H9 (cell line): ENCODE results near the gene OTUD6A. TPM values are rescaled to one million over a fixed set of nuclear protein-coding genes. Genes with fewer than 3 reads are reported as not detected.

Experiments used
- DNase-seq: peaks from one replicate; pipeline ENCODE4 v3.0.0-alpha.2; 2017
- H2AFZ ChIP-seq: one replicate; pipeline ENCODE4 v1.6.1; 2013; ENCODE audit warnings: mild to moderate bottlenecking, low read length, control low read depth, moderate library complexity
- H2AK5ac ChIP-seq: 2 replicates; pipeline ENCODE4 v1.6.1; 2013; ENCODE audit warnings: low read length, control low read depth, mixed read lengths; ENCODE audit not compliant: insufficient read length
- H2BK120ac ChIP-seq: one replicate; pipeline ENCODE4 v1.6.1; 2013; ENCODE audit warnings: low read depth, mild to moderate bottlenecking, low read length, control low read depth, inconsistent platforms; ENCODE audit not compliant: poor library complexity, severe bottlenecking
- H2BK12ac ChIP-seq: 2 replicates; pipeline ENCODE4 v1.6.1; 2013; ENCODE audit warnings: low read length, control low read depth, mixed read lengths, low read depth; ENCODE audit not compliant: insufficient read length
- H2BK15ac ChIP-seq: 2 replicates; pipeline ENCODE4 v1.6.1; 2013; ENCODE audit warnings: low read depth, low read length, control low read depth
- H2BK20ac ChIP-seq: one replicate; pipeline ENCODE4 v1.6.1; 2013; ENCODE audit warnings: low read depth, mild to moderate bottlenecking, low read length, control low read depth, inconsistent platforms; ENCODE audit not compliant: poor library complexity, severe bottlenecking
- H2BK5ac ChIP-seq: 2 replicates; pipeline ENCODE4 v1.6.1; 2013; ENCODE audit warnings: low read length, control low read depth, mixed read lengths; ENCODE audit not compliant: insufficient read length
- H3K14ac ChIP-seq: 2 replicates; pipeline ENCODE4 v1.6.1; 2013; ENCODE audit warnings: low read length, control low read depth; ENCODE audit not compliant: insufficient read depth
- H3K18ac ChIP-seq: 2 replicates; pipeline ENCODE4 v1.6.1; 2013; ENCODE audit warnings: low read depth, mild to moderate bottlenecking, mixed read lengths, low read length, control low read depth; ENCODE audit not compliant: insufficient read length
- H3K23ac ChIP-seq: 2 replicates; pipeline ENCODE4 v1.6.1; 2013; ENCODE audit warnings: low read length, control low read depth, mixed read lengths, low read depth; ENCODE audit not compliant: insufficient read length
- H3K23me2 ChIP-seq: 2 replicates; pipeline ENCODE4 v1.6.1; 2013; ENCODE audit warnings: low read depth, mild to moderate bottlenecking, mixed read lengths, low read length, control low read depth; ENCODE audit not compliant: insufficient read length, poor library complexity, severe bottlenecking
- H3K27ac ChIP-seq: 2 replicates; pipeline ENCODE4 v1.5.1; 2013; ENCODE audit warnings: low read length, control low read depth, mixed read lengths, low read depth; ENCODE audit not compliant: insufficient read length
- H3K27me3 ChIP-seq: 2 replicates; pipeline ENCODE4 v1.6.1; 2013; ENCODE audit warnings: low read length, control low read depth, inconsistent platforms; ENCODE audit not compliant: insufficient read depth
- H3K4ac ChIP-seq: 2 replicates; pipeline ENCODE4 v1.6.1; 2013; ENCODE audit warnings: low read depth, mild to moderate bottlenecking, control low read depth, inconsistent platforms, low read length, moderate library complexity
- H3K4me1 ChIP-seq: 2 replicates; pipeline ENCODE4 v1.6.1; 2013; ENCODE audit warnings: low read length, control low read depth, inconsistent platforms; ENCODE audit not compliant: insufficient read depth
- H3K4me2 ChIP-seq: 2 replicates; pipeline ENCODE4 v1.6.1; 2013; ENCODE audit warnings: low read length, control low read depth, mixed read lengths; ENCODE audit not compliant: insufficient read length, insufficient read depth
- H3K56ac ChIP-seq: 2 replicates; pipeline ENCODE4 v1.6.1; 2013; ENCODE audit warnings: low read depth, mild to moderate bottlenecking, mixed read lengths, low read length, control low read depth; ENCODE audit not compliant: insufficient read length
- H3K79me1 ChIP-seq: 2 replicates; pipeline ENCODE4 v1.6.1; 2013; ENCODE audit warnings: low read depth, mild to moderate bottlenecking, moderate library complexity, low read length, control low read depth, inconsistent platforms; ENCODE audit not compliant: insufficient read depth, poor library complexity, severe bottlenecking
- H3K79me2 ChIP-seq: 2 replicates; pipeline ENCODE4 v1.6.1; 2013; ENCODE audit warnings: low read length, control low read depth, inconsistent platforms; ENCODE audit not compliant: insufficient read depth
- H3K9ac ChIP-seq: 2 replicates; pipeline ENCODE4 v1.6.1; 2013; ENCODE audit warnings: low read length, control low read depth, mixed read lengths; ENCODE audit not compliant: insufficient read length; ENCODE audit errors: extremely low read depth
- H3K9me3 ChIP-seq: one replicate; pipeline ENCODE4 v1.6.1; 2013; ENCODE audit warnings: low read depth, low read length, inconsistent platforms; ENCODE audit not compliant: control insufficient read depth
- H3T11ph ChIP-seq: one replicate; pipeline ENCODE4 v1.6.1; 2013; ENCODE audit warnings: mild to moderate bottlenecking, low read length, control low read depth, inconsistent platforms
- H4K20me1 ChIP-seq: one replicate; pipeline ENCODE4 v1.6.1; 2013; ENCODE audit not compliant: control insufficient read depth, insufficient read length, insufficient read depth
- H4K5ac ChIP-seq: 2 replicates; pipeline ENCODE4 v1.6.1; 2013; ENCODE audit warnings: low read depth, mild to moderate bottlenecking, mixed read lengths, low read length, control low read depth; ENCODE audit not compliant: insufficient read length
- H4K8ac ChIP-seq: replicated peaks from 2 replicates; pipeline ENCODE4 v1.6.1; 2013; ENCODE audit warnings: low read length, control low read depth, mixed read lengths, low read depth; ENCODE audit not compliant: insufficient read length
- H4K91ac ChIP-seq: 2 replicates; pipeline ENCODE4 v1.6.1; 2013; ENCODE audit warnings: low read depth, mild to moderate bottlenecking, moderate library complexity, mixed read lengths, low read length, control low read depth; ENCODE audit not compliant: insufficient read length
- H3K27ac Mint-ChIP-seq, 3 experiments: 2 replicates in 2 of 3; 3 replicates in 1 of 3; pipeline ENCODE4 v1.8.0; 2020 to 2021; ENCODE audit warnings: mixed read lengths in 3 of 3, mild to moderate bottlenecking in 1 of 3, moderate library complexity in 1 of 3
- H3K27me3 Mint-ChIP-seq: 2 replicates; pipeline ENCODE4 v1.8.0; 2021; ENCODE audit warnings: low read depth, mild to moderate bottlenecking, moderate library complexity, mixed read lengths
- H3K36me3 Mint-ChIP-seq, 3 experiments: 2 replicates in 2 of 3; 3 replicates in 1 of 3; pipeline ENCODE4 v1.8.0; 2020 to 2021; ENCODE audit warnings: low read depth in 3 of 3, mixed read lengths in 3 of 3; ENCODE audit not compliant: insufficient read depth in 1 of 3
- H3K4me1 Mint-ChIP-seq, 2 experiments: 2 replicates each; pipeline ENCODE4 v1.8.0; 2020; ENCODE audit warnings: mixed read lengths in 2 of 2
- H3K4me3 Mint-ChIP-seq, 2 experiments: 2 replicates in 1 of 2; 3 replicates in 1 of 2; pipeline ENCODE4 v1.8.0; 2020 to 2021; ENCODE audit warnings: mild to moderate bottlenecking in 2 of 2, mixed read lengths in 2 of 2, moderate library complexity in 1 of 2
- H3K9me3 Mint-ChIP-seq, 2 experiments: 2 replicates in 1 of 2; 3 replicates in 1 of 2; pipeline ENCODE4 v1.8.0; 2020; ENCODE audit warnings: mild to moderate bottlenecking in 2 of 2, mixed read lengths in 2 of 2, moderate library complexity in 1 of 2
- CTCF ChIP-seq: fragments of 200-600 bp; sonication (generic); conservative IDR thresholded peaks from 3 replicates; pipeline ENCODE4 v1.8.0; 2021; ENCODE audit warnings: antibody characterized with exemption, mild to moderate bottlenecking
- WGBS: extraction: QIAGEN DNeasy Blood & Tissue Kit; methylation state at CpG from one replicate; pipeline ENCODE4 v1.1.7; 2013; ENCODE audit warnings: missing lambda C conversion rate, low lambda C conversion rate, mixed read lengths; ENCODE audit not compliant: insufficient read length; ENCODE audit errors: extremely low coverage; 5-methylcytosine and 5-hydroxymethylcytosine counted together
- total RNA-seq: library from RNA; stranded (reverse); gene quantifications from 2 replicates; pipeline ENCODE4 v1.2.1, GENCODE V29; 2021

Gene OTUD6A
- total RNA-seq, 1 experiment from 2014 or later = not detected

- no peak overlapping the region for H2BK120ac ChIP-seq
- no peak overlapping the region for H3K23ac ChIP-seq
- H3K9me3 ChIP-seq = peaks cover 27% of the 10 kb centered on the region
- H3K4me1 ChIP-seq = no peaks in the 10 kb centered on the region
- Mint-ChIP-seq H3K36me3 (peaks cover 0 to 10% (median 2%) of the 10 kb centered on the region in 3 experiments; a peak in 1 of 7 replicates), H3K27ac (no peak overlapping the region), H3K4me1 (peaks cover 3 to 12% of the 10 kb centered on the region in 2 experiments), H3K9me3 (peaks cover 58 to 67% of the 10 kb centered on the region in 2 experiments), H3K27me3 (peaks cover 1% of the 10 kb centered on the region; the same call in 1 of the 2 replicates), H3K4me3 (no peak overlapping the region)
- H3K79me1 ChIP-seq = no peaks in the 10 kb centered on the region
- no peak overlapping the region for H4K91ac ChIP-seq
- H2BK12ac ChIP-seq = no peak overlapping the region
- no peak overlapping the region for H3K27ac ChIP-seq
- no peak overlapping the region for H2BK5ac ChIP-seq
- H2BK20ac ChIP-seq = no peak overlapping the region
- no peaks in the 10 kb centered on the region for H3K23me2 ChIP-seq
- H2AFZ ChIP-seq = no peak overlapping the region
- H2AK5ac ChIP-seq = no peak overlapping the region
- TF ChIP-seq CTCF = no peak
- no peaks in the 10 kb centered on the region for H3K79me2 ChIP-seq
- DNase-seq = no peak
- no peak overlapping the region for H4K8ac ChIP-seq
- WGBS = no CpG with 5 or more reads among the region's 1 CpG
- no peak overlapping the region for H3K56ac ChIP-seq
- no peak overlapping the region for H3T11ph ChIP-seq
- H3K18ac ChIP-seq = no peak overlapping the region
- no peak overlapping the region for H3K4me2 ChIP-seq
- no peak overlapping the region for H4K5ac ChIP-seq
- H3K4ac ChIP-seq = no peak overlapping the region
- no peak overlapping the region for H2BK15ac ChIP-seq
- H3K9ac ChIP-seq = no peak overlapping the region
- H3K27me3 ChIP-seq = no peaks in the 10 kb centered on the region
- H4K20me1 ChIP-seq = no peaks in the 10 kb centered on the region
- no peak overlapping the region for H3K14ac ChIP-seq
These were observed 36.8 kb upstream of the OTUD6A start for GRCh38 chrX:70025464-70025863.
